HG03469 (cell line): Measurements from ENCODE around the gene TMEM186.
"Not testable (repeated sequence)": the region's sequence is repeated elsewhere in the genome, so short reads cannot be mapped to it uniquely, and the experiment has no call there.

Source experiments
- ATAC-seq: cut with Tn5 transposase; IDR thresholded peaks from one replicate; pipeline ENCODE4 v1.9.1; 2021; ENCODE audit warnings: mild to moderate bottlenecking, moderate library complexity, moderate number of reproducible peaks; ENCODE audit not compliant: unreplicated experiment

Gene TMEM186

GRCh38 chr16:8777217-8777616, 20.2 kb downstream of the TMEM186 start:
- no peak for ATAC-seq

DNA sequence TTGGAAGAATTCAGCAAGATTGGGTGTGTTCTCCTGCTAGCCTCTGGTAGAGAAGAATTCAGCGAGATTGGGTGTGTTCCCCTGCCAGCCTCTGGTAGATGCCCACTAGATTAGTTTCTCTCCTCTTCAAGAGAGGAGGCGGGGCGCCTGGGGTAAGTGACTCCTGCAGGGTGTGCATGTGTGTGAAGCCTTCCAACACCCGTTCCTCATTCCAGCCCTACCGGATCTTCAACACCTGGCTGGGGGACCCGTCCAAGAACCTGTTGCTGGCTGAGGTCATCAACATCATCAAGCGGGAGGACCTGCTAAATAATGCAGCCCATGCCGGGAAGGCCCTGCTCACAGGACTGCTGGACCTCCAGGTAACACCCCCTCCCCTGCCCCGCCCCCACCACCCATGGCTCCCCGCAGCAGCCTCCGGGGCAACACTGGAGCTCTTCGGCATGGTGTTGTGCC, 21.3 kb downstream of the TMEM186 start:
- ATAC-seq: no peak

DNA sequence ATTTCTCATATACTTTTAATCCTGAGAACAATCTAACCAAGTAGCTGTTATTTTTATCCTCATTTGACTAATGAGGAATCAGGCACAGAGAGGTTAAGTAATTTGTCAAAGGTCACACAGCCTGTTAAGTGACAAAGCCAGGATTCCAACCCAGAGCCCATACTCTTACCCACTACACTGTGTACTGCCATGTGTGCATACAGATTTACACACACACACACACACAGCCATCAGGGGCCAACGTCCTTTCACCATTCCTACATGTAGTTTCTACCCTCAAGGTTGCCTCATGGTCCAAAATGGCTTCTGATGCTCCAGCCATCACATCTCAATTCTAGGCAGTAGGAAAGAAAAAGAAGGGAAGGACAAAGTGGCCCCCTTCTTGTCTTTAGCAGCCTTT, 22.1 kb downstream of the TMEM186 start:
- ATAC-seq: no peak

GRCh38 chr16:8774208-8774607, 23.2 kb downstream of the TMEM186 start:
- ATAC-seq: no peak

DNA sequence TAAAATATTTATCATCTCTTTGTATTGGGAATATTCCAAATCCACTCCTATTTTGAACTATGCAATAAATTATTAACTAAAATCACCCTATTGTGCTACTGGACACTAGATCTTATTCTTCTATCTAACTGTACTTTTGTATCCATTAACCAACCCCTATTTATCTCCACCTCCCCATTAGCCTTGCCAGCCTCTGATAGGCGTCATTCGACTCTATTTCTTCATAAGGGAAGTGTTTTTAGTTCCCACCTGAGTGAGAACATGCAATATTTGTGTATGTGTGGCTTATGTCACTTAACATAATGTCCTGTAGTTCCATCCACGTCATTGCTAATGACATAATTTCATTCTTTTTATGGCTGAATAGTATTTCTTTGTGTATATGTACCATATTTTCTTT, 23.9 kb downstream of the TMEM186 start:
- no peak for ATAC-seq

DNA sequence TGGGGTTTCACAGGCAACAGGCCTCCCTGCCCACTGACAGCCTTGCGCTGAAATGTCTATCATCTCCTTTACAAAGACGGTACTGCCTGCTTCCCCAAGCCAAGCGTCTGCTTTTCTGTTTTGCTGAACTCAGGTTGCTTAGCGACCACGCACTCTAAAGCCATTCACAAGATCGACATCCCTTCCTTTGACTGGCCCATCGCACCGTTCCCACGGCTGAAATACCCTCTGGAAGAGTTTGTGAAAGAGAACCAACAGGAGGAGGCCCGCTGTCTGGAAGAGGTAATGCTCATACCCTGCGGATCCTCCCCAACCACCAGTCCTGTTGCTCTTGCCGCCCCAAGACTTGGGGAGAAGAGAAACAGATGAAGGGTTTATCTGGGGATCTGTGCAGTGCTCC, 28.7 kb downstream of the TMEM186 start:
- ATAC-seq: no peak

DNA sequence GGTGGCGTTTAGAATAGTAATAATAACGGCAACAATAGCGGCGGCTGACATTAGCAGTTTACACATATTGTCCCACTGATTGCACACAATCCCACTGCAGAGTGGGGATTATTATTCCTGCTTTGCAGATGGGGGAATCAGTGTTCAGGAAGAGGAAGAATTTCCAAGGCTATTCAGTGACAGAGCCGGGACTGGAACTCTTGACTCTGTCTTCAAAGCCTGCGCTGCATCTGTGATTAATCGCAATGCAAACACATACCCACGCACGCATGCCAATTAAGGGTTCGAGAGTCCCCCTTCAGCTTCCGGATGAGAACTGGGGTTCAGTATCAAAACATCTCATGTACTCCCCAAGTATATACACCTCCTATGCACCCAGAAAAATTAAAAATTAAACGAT, 29.2 kb downstream of the TMEM186 start:
- ATAC-seq: no peak

- ATAC-seq: no peak
These were observed 30.3 kb downstream of the TMEM186 start for GRCh38 chr16:8767176-8767575.

GRCh38 chr16:8764525-8765250, 32.8 kb downstream of the TMEM186 start:
- ATAC-seq: no peak

GRCh38 chr16:8763899-8764298, 33.5 kb downstream of the TMEM186 start:
- no peak for ATAC-seq

DNA sequence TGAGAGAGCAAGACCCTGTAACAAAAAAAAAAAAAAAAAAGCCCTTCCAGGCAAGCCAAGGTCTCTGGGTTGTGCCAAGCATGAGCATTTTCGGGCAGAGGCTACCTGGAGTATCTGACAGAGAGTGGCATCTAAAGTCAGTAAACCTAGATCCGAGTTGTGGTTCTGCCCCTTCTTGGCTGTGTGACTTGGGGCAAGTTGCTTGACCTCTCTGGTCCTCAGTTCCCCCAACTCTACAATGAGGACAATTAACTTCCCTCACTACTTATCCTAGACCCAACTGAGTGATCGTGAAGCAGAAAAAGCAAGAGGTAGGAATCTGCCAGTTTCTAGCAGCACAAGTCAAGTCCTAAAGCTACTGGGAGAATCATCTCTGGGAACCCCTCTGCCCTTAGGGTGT, 34.4 kb downstream of the TMEM186 start:
- no peak for ATAC-seq

DNA sequence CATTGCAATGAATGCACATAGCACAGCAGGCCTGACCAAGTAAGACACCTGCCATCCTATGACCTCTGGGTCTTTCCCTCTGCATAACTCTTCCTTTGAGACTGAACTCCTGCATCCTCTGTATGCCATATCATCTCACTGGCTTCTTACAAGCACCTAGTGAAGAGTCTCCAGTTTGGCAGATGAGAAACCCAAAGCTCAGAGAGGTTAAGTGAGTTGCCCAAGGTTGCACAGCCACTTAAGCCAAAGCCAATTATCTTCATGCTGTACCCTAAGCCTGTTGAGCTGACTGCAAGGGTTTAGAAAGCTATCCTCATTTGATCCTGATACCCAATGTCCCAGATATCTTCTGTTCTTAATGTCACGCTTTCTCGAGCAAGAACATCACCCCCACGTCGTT, 35.2 kb downstream of the TMEM186 start:
- no peak for ATAC-seq

- ATAC-seq: no peak
These were observed 36.4 kb downstream of the TMEM186 start for GRCh38 chr16:8761078-8761477.

- ATAC-seq: no peak
These were observed 37.4 kb downstream of the TMEM186 start for GRCh38 chr16:8760021-8760420.

DNA sequence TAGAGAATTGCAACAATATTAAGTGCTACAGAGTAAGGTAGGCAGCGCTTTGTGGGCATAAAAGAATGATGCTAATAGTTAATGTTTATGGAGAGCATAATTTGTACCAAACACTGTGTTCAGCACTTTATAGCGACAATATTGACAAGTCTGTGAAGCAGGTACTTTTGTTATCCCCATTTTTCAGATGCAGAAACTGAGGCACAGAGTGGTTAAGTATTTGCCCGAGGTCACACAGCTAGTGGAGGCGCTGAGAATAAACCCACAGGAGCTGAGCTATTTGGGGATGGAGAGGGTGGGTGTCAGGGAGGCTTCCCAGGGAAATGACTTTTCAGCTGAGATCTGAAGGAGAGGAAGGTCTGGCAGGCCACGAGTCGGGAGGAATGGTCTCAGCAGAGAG, 39.4 kb downstream of the TMEM186 start:
- ATAC-seq: no peak

GRCh38 chr16:8756755-8757154, 40.7 kb downstream of the TMEM186 start:
- no peak for ATAC-seq

DNA sequence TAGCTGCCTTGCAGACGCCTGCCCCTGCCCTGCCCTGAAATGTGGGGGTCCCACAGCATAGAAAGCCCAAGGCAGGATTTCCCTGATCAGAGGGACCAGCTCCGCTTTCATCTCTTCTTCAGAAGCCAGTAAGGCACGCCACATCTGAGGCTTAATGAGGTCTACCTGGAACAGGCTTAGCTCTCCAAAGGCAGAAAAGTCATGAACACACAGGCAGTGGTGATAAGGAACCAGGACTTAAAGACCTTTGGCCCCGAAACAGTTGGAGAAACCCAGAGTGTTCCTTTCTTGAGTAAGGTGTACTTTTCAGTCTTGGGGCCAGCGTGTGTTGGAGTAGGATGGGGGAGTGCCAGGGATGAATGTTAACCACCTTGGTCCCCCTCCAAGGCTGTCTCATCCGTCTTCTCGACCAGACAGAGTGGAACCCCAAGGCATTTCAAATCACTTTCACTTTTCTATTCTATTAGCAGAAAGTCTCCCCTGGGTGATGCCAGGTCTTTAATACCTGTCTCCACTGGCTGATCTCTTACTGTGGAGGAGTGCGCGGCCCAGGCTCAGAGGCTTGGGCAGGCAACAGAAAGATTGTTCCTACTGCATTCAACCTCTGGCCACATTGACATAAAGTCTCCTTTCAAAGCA, 43.9 kb downstream of the TMEM186 start:
- no peak for ATAC-seq

GRCh38 chr16:8752706-8753105, 44.7 kb downstream of the TMEM186 start:
- ATAC-seq: no peak

- ATAC-seq: no peak
These were observed 45.7 kb downstream of the TMEM186 start for GRCh38 chr16:8751481-8752311.

GRCh38 chr16:8748944-8749343, 48.5 kb downstream of the TMEM186 start:
- not testable (repeated sequence) for ATAC-seq
